GM23338 (cell line): ENCODE data around the gene PKD1.

Source experiments
- EZH2phosphoT487 ChIP-seq: fragments of 200-600 bp; sonication (generic); IDR thresholded peaks from one replicate; pipeline ENCODE4 v1.8.1; 2018; ENCODE audit warnings: antibody characterized with exemption; ENCODE audit not compliant: unreplicated experiment
- POLR2AphosphoS5 ChIP-seq: IDR thresholded peaks from 2 replicates; pipeline ENCODE4 v1.6.1; 2016; ENCODE audit warnings: antibody characterized with exemption, low read depth
- TF ChIP-seq, protein P1 (sequence below), 2 experiments: fragments of 200-600 bp in 1 of 2; sonication (generic) in 1 of 2; conservative IDR thresholded peaks; 2 replicates each; pipeline versions ENCODE4 v1.5.1 to v1.6.1; 2016 to 2017; ENCODE audit warnings: antibody characterized with exemption in 2 of 2, low read depth in 2 of 2, mild to moderate bottlenecking in 2 of 2, moderate library complexity in 1 of 2

DNA sequence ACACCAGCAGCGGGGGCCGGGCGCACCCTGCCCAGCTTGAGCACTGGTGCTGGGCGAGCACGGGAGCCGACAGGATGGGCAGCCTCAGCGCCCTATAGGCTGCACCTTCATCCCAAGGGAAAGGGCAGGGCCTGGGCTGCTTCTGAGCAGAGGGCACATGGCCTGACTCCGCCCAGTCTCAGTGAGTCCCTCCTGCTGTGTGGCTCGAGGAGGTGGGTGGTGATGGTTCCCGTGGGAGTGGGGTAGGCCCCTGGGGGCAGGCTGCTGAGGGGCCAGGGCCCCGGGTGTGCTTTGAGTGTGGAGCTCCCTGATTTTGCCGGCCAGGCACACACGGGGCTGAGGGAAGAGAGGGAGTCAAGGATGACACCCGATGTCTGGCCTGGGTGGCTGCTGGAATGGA lies 50.0 kb downstream of the PKD1 start:
- TF ChIP-seq, protein P1, sequence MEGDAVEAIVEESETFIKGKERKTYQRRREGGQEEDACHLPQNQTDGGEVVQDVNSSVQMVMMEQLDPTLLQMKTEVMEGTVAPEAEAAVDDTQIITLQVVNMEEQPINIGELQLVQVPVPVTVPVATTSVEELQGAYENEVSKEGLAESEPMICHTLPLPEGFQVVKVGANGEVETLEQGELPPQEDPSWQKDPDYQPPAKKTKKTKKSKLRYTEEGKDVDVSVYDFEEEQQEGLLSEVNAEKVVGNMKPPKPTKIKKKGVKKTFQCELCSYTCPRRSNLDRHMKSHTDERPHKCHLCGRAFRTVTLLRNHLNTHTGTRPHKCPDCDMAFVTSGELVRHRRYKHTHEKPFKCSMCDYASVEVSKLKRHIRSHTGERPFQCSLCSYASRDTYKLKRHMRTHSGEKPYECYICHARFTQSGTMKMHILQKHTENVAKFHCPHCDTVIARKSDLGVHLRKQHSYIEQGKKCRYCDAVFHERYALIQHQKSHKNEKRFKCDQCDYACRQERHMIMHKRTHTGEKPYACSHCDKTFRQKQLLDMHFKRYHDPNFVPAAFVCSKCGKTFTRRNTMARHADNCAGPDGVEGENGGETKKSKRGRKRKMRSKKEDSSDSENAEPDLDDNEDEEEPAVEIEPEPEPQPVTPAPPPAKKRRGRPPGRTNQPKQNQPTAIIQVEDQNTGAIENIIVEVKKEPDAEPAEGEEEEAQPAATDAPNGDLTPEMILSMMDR (conservative IDR thresholded peaks at IDR 0.05; ENCODE audit: low read depth in 2 of 2): no peak
- TF ChIP-seq EZH2phosphoT487: no peak
- TF ChIP-seq POLR2AphosphoS5: no peak
